Activated T-cell treated with anti-CD3 and anti-CD28 coated beads, Interleukin-2, amount 50 U/mL, for 4 hours (primary cell): ENCODE results near the gene ERC1. TPM values are rescaled to one million over a fixed set of nuclear protein-coding genes. Genes with fewer than 3 reads are reported as not detected.
"Not testable (repeated sequence)": the region's sequence is repeated elsewhere in the genome, so short reads cannot be mapped to it uniquely, and the experiment has no call there.

Experiments
- ATAC-seq, 2 donors: fragments of 200-7000 bp; cut with Tn5 transposase; one replicate each; pipeline ENCODE4 v1.10.0; 2021
- DNase-seq: peaks from one replicate; pipeline ENCODE4 v3.0.0-alpha.2; 2020
- H3K27me3 Mint-ChIP-seq: one replicate; pipeline ENCODE4 v1.8.0; 2021; ENCODE audit warnings: low read depth, mixed read lengths
- H3K36me3 Mint-ChIP-seq: one replicate; pipeline ENCODE4 v1.8.0; 2022; ENCODE audit warnings: mixed read lengths; ENCODE audit not compliant: insufficient read depth
- H3K4me1 Mint-ChIP-seq: one replicate; pipeline ENCODE4 v1.8.0; 2021; ENCODE audit warnings: low read depth, mixed read lengths
- H3K4me3 Mint-ChIP-seq: one replicate; pipeline ENCODE4 v1.8.0; 2021; ENCODE audit warnings: mild to moderate bottlenecking, moderate library complexity, mixed read lengths
- H3K9me3 Mint-ChIP-seq: one replicate; pipeline ENCODE4 v1.8.0; 2021; ENCODE audit warnings: mixed read lengths
- total RNA-seq, 3 donors: library from RNA; stranded (reverse); gene quantifications; one replicate each; pipeline ENCODE4 v1.2.1, GENCODE V29; 2021

Gene ERC1
- total RNA-seq, 3 donors from 2014 or later = 18.7 to 21.9 (median 20.6) TPM

GRCh38 chr12:996881-997280 is 5.9 kb downstream of the ERC1 start:
- H3K36me3 Mint-ChIP-seq = peaks cover 10% of the 10 kb centered on the region
- H3K9me3 Mint-ChIP-seq = no peaks in the 10 kb centered on the region
- no peak for ATAC-seq
- DNase-seq = no peak
- no peaks in the 10 kb centered on the region for H3K27me3 Mint-ChIP-seq
- H3K4me3 Mint-ChIP-seq = no peak overlapping the region
- H3K4me1 Mint-ChIP-seq = peaks cover 34% of the 10 kb centered on the region

GRCh38 chr12:997505-997904 is 6.5 kb downstream of the ERC1 start:
- no peaks in the 10 kb centered on the region for H3K9me3 Mint-ChIP-seq
- no peaks in the 10 kb centered on the region for H3K27me3 Mint-ChIP-seq
- DNase-seq (no peak), ATAC-seq (no peak)
- H3K36me3 Mint-ChIP-seq = peaks cover 10% of the 10 kb centered on the region
- H3K4me1 Mint-ChIP-seq = peaks cover 28% of the 10 kb centered on the region
- H3K4me3 Mint-ChIP-seq = no peak overlapping the region

DNA sequence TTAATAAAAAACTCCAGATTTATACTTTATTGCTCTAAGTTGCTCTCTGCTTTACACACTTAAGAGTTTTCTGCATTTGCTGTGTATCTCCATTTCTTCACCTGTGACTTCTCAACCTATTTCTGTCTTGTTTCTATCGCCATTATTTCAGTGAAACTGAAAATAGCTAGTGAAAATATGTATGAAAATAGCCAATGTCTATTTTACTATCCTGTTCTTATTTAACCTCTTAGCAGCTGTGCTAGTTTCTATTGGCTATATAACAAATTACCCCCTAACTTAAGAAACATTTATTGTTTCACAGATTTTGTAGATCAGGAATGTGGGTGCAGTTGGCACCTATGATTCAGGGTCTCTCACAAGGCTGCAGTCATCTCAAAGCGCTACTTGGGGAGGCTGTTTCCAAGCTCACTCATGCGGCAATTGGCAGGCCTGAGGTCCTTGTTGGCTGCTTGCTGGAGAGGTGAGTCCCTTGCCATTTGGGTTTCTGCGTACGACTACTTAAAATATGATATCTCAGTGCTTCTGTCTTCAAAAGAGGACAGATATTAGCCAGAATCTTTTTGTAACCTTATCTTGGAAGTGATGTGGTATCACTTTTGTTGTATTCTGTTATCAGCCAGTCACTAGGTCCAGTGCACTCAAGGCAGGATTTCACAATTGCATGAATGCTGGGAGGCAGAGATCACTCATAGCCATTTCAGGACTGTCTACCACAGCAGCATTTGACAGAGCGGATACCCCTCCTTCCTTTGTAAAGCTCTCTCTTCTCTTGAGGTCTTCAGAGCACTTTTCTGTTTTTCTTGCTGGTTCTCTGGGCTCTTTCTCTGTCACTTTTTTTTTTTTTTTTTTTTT is 7.2 kb downstream of the ERC1 start:
- Mint-ChIP-seq H3K9me3 (no peaks in the 10 kb centered on the region), H3K4me1 (peaks cover 26% of the 10 kb centered on the region), H3K27me3 (no peaks in the 10 kb centered on the region), H3K4me3 (no peak overlapping the region), H3K36me3 (peaks cover 10% of the 10 kb centered on the region)
- ATAC-seq = no peak
- DNase-seq = no peak

DNA sequence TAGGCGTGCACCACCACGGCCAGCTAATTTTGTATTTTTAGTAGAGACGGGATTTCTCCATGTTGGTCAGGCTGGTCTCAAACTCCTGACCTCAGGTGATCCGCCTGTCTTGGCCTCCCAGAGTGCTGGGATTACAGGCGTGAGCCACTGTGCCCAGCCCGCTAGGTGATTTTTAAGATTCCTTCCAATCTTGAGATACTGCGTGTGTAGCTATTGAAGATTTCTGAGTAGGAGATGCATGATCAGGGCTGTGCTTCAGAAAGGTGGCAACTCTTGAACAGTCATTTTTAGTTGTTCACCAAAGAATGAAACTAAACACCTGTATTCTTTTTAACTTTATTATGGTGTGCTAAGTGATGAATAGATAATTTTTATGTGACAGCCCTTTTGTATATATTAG is 8.7 kb downstream of the ERC1 start:
- Mint-ChIP-seq H3K4me1 (peaks cover 22% of the 10 kb centered on the region), H3K36me3 (peaks cover 12% of the 10 kb centered on the region)
- ATAC-seq, DNase-seq, H3K27me3 Mint-ChIP-seq, H3K4me3 Mint-ChIP-seq, H3K9me3 Mint-ChIP-seq: not testable (repeated sequence)

DNA sequence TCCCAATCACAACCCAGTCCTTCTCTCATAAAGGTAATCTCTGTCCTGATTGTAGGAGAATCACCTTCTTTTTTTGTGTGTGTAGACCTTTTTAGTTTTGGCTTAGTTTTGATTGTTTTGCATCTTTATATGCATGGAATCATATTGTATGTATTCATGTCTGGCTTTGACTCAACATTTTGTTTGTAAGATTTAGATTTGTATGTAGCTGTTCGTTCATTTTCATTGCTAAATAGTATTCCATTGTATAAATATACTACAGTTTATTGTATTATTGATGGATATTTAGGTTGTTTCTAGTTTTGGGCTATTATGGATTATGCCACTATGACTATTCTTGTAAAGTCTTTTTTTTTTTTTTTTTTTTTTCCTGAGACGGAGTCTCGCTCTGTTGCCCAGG is 10.5 kb downstream of the ERC1 start:
- Mint-ChIP-seq H3K36me3 (peaks cover 12% of the 10 kb centered on the region), H3K4me1 (peaks cover 14% of the 10 kb centered on the region), H3K9me3 (no peaks in the 10 kb centered on the region), H3K27me3 (no peaks in the 10 kb centered on the region), H3K4me3 (no peak overlapping the region)
- DNase-seq (no peak), ATAC-seq (no peak)

DNA sequence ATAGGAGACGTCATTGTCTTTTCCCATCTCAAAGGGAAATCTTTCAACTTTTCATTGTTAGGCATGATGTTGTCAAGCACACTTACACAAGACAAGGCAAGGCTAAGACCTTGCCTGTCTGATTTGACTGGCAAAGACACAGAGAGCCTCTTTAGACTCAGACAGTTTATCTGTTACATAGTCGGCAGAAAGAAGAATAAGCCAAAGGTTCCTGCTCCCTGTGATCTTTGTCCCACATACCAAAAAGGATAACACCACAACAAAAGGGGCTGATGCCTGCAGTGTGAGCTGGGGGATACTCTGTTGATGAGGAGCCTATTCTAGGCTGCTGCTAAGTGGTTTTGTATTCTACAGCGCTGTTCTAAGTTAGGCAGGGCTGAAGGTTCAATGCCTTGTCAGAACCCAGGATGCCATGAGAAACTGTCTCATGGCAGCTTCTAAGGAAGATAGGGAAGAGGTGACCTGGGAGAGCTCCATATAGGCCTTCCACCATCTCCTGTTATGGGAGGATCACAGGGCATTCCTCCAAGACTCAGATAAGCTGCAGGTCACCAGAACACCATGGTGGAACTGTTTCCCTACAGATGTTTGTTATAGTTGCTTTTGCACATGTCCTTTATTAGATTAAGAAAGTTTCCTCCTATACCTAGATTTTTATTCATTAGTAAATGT is 12.7 kb downstream of the ERC1 start:
- H3K4me1 Mint-ChIP-seq = peaks cover 7% of the 10 kb centered on the region
- ATAC-seq (no peak), DNase-seq (no peak)
- H3K4me3 Mint-ChIP-seq = no peak overlapping the region
- H3K36me3 Mint-ChIP-seq = peaks cover 13% of the 10 kb centered on the region
- H3K27me3 Mint-ChIP-seq = no peaks in the 10 kb centered on the region
- no peaks in the 10 kb centered on the region for H3K9me3 Mint-ChIP-seq

GRCh38 chr12:1006255-1006654 is 15.2 kb downstream of the ERC1 start:
- no peaks in the 10 kb centered on the region for H3K9me3 Mint-ChIP-seq
- no peak for DNase-seq
- peaks cover 3% of the 10 kb centered on the region for H3K4me1 Mint-ChIP-seq
- H3K27me3 Mint-ChIP-seq = no peaks in the 10 kb centered on the region
- H3K4me3 Mint-ChIP-seq = no peak overlapping the region
- ATAC-seq = no peak
- H3K36me3 Mint-ChIP-seq = peaks cover 7% of the 10 kb centered on the region

DNA sequence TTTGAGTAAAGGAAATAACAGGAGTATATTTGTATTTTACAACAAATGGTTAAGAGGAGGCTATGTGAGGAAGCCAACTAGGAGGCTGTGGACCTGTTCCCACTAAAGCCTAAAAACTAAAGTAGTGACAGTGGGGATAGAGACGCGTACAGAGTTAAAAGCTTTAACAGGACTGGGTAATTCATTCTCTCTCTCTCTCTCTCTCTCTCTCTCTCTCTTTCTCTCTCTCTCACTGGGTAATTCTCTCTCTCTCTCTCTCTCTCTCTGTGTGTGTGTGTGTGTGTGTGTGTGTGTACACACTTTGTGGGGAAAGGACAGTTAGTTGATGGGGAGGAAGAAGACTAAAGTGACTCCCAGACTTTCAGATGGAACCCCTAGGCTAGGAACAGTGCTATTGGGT is 16.3 kb downstream of the ERC1 start:
- no peak for DNase-seq
- H3K27me3 Mint-ChIP-seq = no peaks in the 10 kb centered on the region
- peaks cover 3% of the 10 kb centered on the region for H3K4me1 Mint-ChIP-seq
- ATAC-seq = no peak
- no peaks in the 10 kb centered on the region for H3K9me3 Mint-ChIP-seq
- H3K36me3 Mint-ChIP-seq = peaks cover 3% of the 10 kb centered on the region
- no peak overlapping the region for H3K4me3 Mint-ChIP-seq

GRCh38 chr12:1007994-1008393 is 17.0 kb downstream of the ERC1 start:
- Mint-ChIP-seq H3K4me3 (no peak overlapping the region), H3K9me3 (no peaks in the 10 kb centered on the region), H3K27me3 (no peaks in the 10 kb centered on the region), H3K36me3 (peaks cover 3% of the 10 kb centered on the region), H3K4me1 (peaks cover 2% of the 10 kb centered on the region)
- ATAC-seq (no peak), DNase-seq (no peak)

DNA sequence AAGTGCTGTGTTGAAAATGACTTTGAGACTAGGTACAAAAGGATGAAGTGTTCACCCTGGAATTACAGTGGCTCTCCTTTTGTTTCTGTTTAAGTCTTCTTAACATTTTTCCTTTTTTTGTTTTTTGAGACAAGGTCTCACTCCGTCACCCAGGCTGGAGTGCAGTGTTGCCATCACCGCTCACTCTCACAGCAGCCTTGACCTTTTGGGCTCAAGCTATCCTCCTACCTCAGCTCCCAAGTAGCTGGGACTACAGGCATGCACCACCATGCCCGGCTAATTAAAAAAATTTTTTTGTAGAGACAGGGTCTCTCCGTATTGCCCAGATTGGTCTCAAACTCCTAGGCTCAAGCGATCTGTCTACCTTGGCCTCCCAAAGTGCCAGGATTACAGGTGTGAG is 20.1 kb downstream of the ERC1 start:
- H3K9me3 Mint-ChIP-seq = no peaks in the 10 kb centered on the region
- no peak for DNase-seq
- H3K4me3 Mint-ChIP-seq = no peak overlapping the region
- no peak for ATAC-seq
- H3K36me3 Mint-ChIP-seq = peaks cover 1% of the 10 kb centered on the region
- peaks cover 2% of the 10 kb centered on the region for H3K4me1 Mint-ChIP-seq
- H3K27me3 Mint-ChIP-seq = no peaks in the 10 kb centered on the region

GRCh38 chr12:1013618-1014489 is 22.8 kb downstream of the ERC1 start:
- peaks cover 3% of the 10 kb centered on the region for H3K36me3 Mint-ChIP-seq
- no peaks in the 10 kb centered on the region for H3K9me3 Mint-ChIP-seq
- H3K4me1 Mint-ChIP-seq = peaks cover 2% of the 10 kb centered on the region
- no peaks in the 10 kb centered on the region for H3K27me3 Mint-ChIP-seq
- DNase-seq = no peak
- H3K4me3 Mint-ChIP-seq = no peak overlapping the region
- ATAC-seq = no peak

- ATAC-seq = no peak
- no peak for DNase-seq
- Mint-ChIP-seq H3K4me1 (peaks cover 6% of the 10 kb centered on the region), H3K36me3 (peaks cover 26% of the 10 kb centered on the region), H3K27me3 (no peaks in the 10 kb centered on the region), H3K9me3 (no peaks in the 10 kb centered on the region), H3K4me3 (no peak overlapping the region)
Measured at GRCh38 chr12:1019283-1019682, 28.3 kb downstream of the ERC1 start.

DNA sequence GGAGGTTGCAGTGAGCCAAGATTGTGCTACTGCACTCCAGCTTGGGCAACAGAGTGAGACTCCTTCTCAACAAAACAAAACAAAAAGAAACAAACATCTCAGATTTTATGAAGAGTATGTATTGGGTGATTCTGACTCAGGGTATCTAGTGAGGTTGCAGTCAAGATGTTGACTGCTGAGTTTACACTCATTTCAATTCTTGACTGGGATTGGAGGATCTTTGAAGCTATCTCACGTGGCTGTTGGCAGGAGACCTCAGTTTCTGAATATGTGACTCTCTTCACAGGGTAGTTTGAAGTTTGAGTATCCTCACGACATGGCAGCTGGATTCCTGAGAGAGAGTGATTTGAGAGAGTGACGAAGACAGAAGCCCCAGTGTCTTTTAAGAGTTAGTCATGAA is 29.4 kb downstream of the ERC1 start:
- Mint-ChIP-seq H3K27me3 (no peaks in the 10 kb centered on the region), H3K4me3 (no peak overlapping the region), H3K36me3 (peaks cover 26% of the 10 kb centered on the region), H3K9me3 (no peaks in the 10 kb centered on the region), H3K4me1 (peaks cover 6% of the 10 kb centered on the region)
- ATAC-seq (no peak), DNase-seq (no peak)
